Fibroblast of skin of scalp (primary cell): Measurements from ENCODE around the gene FRMPD4.
A peak's percentile ranks its signal among the peaks of the same experiment; 100 is the strongest.

Experiments
- DNase-seq: peaks from one replicate; pipeline ENCODE4 v3.0.0-alpha.2; 2013

FRMPD4 gene

DNA sequence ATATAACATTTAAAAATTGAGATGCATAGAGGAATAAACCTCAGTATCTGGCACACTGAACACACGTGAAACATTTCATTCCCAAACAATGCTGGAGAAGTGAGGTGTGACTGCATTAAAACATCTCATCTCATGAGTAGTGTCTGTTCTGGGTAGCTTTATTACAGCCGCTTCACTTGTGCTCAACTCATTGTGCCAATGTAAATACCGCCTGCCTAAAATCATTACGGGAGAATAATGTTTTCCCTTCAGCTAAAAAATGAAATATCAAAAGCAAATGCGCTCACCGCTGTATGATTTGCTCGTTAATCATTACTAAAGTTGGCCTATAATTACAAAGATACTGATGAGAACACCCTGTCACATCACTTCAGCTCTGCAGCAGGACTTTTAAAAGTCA is 542.8 kb downstream of the FRMPD4 start:
- DNase-seq, result no peak

DNA sequence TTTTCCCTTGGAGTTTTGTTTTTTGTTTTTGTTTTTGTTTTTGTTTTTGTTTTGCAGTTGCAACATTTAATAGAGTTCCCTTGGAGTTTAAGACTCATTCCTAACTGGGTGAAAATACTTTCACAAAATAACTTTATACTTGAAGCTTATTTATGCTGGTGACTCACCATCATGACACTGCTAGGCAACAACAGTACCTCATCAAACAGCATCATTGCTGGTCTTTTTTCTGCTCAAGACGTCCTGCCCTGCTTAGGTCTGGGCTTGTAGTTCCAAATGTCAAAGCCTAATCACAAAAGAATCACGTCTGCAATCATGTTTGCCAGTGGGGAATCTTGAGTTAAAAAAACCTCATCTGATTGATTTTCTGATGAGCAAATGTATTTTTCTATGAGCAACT is 547.3 kb downstream of the FRMPD4 start:
- DNase-seq, result no peak

DNA sequence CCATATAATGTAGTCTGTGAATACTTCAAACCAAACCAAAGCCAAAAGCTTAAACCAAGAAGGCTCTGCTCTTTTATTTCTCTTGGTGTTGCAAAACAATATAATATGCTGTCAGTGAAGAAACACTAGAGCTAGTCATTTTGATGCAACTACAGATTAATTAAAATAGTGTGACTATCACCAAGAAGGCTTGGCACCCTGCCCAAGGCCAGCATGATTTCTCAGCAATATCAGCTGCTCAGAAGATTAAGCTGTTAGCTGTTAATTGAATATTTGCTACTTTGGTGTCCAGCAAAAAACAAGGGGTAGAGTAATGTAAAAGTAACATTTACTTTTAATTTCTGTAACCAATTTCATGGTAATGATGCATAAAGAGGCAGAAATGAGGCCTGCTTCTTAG is 548.1 kb downstream of the FRMPD4 start:
- DNase-seq, result no peak

DNA sequence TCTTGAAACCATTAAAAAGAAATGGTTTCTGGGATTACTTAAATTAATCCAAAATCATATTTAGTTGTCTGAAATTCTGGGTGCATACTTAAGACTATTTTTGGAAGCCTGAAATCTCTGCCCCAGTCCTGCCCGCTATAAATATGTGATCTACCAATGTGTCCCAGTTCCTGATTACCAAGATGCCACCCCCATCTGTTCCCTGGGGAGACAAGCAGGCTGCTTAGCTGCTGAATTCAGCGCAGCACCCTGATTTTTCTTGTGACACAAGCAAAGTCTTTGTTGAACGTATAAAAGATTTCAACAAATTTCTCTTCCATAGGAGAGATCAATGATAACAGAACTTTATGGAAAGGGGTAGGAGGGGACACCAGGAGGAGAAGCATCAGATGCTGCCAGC is 552.4 kb downstream of the FRMPD4 start:
- no peak for DNase-seq

DNA sequence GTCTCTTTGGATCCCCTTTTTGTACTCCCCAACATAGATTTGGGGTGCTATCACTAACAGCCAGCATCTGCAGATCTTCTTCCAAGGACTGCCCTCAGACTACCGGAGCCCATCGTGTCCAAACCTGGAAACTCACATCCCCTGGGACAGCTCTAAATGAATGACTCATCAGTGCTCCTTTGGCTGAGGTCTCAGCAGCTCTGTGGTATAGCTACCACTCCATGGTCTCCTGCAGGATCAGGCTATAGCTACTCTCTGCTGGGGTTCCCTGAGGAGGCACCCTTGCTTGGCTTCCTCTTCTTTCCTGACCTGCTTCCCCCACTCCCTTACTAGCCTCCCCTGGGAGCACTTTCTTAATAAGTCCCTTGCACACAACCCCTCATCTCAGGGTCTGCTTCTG is 555.5 kb downstream of the FRMPD4 start:
- no peak for DNase-seq

DNA sequence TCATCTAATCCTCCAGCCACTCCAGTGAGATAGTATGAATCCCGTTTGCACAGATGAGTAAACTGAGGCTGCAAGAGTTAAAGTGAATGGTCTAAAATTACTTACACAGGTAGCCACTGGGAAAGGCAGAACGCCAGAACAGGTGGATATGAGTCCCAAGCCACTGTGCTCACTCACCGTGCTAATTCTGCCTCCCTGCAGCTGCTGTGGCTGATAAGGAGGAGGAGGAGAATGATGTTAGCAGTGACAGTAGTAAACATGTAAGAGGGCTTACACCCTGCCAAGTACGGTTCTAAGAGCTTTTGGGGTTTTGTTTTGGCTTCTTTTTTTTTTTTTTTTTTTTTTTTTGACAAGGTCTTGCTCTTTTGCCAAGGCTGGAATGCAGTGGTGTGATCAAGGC is 562.5 kb downstream of the FRMPD4 start:
- no peak for DNase-seq

DNA sequence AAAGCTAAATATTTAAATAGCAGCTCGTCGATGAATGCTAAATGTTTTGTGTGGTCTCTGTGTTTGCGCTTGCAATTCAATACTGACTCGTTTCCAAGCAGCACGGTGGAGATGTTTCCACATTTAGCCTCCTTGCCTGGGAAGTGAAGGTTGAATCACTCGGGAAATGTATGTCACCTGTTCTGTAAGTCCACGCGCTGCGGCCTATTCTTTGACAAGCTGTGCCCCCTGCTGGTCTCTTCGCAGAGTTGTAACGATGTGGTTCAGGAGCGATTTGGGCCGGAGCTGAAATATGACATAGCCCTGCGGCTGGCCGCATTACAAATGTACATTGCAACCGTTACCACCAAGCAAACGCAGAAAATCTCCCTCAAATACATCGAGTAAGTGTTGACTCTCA is 563.4 kb downstream of the FRMPD4 start:
- peak; percentile 47 for DNase-seq

DNA sequence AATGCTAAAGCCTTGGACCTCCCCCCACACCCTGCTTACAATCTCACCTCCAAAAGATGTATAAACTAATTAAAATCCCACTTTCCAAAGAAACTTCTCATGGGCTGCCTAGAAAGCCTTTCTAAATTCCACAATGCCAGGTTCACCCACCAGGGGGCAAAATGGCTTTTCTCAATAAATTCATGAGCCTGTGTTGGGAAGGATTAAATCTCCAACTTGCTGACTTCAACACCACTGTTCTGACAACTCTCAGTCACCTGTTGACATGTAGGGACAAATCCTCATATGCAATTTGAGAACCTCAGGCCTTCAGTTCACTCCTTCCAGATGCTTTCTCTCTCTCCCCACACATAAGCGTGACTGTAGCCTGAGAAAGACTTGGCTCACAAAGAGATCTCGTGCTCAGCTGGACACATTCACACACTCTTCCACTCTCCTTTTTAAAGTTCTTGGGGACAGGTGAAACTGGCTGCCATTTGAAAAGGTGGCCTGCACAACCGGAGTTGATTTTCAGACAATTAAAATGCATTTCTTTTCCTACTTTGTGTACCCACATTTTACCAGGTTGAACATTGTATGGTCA is 564.3 kb downstream of the FRMPD4 start:
- no peak for DNase-seq

DNA sequence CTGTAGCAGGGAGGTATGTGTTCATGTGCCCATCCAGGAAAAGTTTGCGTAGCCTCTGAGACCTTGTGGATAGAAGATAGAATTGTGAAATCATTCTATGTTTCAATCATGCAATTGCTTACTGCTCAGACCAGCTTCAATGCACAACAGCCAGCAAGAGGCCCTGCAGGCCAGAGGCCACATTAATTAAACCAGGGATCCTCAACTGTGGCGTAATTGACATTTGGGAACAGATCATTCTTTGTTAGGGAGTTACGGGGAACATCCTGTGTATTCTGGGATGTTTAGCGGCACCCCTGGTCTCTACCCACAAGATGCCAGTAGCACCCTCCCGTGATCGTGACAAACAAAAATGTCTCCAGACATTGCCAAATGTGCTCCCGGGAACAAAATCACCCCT is 566.4 kb downstream of the FRMPD4 start:
- DNase-seq, result no peak

DNA sequence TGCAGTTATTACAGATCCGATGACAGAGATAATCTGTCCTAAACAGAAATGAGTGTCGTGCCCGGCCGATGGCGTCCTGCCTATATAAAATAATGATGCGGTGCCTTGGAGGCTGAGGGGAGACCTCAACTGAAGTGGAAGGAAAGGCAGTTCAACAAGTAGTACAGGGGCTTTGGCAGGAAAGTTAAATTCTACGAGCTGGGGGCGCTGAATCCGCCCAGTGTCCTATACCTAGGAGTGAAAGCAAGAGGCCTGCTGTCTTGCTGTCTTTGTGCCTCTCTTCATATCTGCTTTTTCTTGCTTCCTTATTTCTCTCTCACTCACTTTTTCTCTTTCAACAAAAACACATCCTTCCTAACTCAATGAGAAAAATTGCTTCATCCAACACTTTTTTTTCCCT is 570.8 kb downstream of the FRMPD4 start:
- no peak for DNase-seq

DNA sequence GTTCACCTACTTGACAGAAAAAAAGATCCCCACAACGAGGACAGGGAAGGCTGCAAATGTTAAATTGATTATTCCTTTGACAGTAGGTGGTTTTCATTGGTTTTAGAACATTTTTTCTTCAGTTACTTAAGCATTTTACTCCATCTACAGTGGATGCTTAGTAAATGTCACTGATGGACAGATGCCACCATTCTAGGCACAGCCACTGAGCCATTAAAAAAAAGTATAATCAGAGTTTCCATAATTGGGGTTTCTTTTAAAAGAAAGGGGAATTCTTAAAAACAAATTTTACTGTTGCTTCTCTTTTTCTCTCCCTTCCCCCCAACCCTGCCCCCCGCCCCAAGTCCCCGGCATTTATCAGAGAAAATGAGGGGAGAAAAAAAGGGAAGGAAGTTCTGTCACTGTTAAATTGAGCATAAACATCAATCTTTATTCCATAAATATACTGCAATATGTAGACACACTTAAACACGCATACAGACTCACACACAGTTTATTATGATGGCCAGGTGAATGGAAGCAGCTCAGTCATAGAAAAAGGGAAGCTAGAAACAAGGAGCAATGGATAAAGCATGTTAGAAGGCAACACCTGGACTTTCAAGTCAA is 573.3 kb downstream of the FRMPD4 start:
- no peak for DNase-seq

DNA sequence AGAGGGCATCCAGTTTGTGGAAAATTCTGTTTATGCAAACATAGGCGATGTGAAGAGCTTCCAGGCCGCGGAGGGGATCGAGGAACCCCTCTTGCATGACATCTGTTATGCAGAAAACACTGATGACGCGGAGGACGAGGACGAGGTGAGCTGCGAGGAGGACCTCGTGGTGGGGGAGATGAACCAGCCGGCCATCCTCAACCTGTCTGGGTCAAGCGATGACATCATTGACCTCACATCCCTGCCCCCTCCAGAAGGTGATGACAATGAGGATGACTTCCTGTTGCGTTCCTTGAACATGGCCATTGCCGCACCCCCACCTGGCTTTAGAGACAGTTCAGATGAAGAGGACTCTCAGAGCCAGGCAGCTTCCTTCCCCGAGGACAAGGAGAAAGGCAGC is 578.3 kb downstream of the FRMPD4 start:
- no peak for DNase-seq

DNA sequence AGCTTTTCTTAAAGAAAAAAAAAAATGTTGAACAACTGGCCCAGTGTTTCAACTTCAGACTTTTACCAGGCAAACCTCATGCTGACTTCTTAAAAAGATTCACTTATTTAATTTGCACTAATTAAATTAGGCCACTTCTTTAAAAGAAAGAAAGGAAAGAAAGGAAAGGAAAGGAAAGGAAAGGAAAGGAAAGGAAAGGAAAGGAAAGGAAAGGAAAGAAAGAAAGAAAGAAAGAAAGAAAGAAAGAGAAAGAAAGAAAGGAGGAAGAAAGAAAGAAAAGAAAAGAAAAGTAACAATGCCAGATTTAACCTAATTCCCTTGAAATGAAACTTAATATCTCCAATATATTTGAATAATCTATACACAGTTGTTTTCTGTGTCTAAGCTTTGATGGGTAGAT is 581.6 kb downstream of the FRMPD4 start:
- no peak for DNase-seq

DNA sequence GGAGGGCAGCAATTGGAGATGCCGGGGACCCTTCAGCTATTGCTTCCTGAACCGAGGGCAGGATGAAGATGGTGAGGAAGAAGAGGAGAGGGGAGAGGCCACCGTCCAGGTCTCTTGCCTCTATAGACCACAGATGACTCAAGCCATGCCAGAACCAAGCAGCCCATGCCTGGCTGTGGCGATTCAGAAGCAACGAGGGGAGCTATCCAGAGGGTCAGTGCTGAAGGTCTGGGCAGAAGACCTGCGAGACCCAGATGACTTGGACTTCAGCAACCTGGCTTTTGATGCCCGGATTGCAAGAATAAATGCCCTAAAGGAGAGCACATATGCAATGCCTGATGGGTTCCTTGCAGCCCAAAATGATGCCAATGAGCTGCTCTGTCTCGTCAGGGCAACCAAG is 582.8 kb downstream of the FRMPD4 start:
- peak; percentile 2 for DNase-seq

DNA sequence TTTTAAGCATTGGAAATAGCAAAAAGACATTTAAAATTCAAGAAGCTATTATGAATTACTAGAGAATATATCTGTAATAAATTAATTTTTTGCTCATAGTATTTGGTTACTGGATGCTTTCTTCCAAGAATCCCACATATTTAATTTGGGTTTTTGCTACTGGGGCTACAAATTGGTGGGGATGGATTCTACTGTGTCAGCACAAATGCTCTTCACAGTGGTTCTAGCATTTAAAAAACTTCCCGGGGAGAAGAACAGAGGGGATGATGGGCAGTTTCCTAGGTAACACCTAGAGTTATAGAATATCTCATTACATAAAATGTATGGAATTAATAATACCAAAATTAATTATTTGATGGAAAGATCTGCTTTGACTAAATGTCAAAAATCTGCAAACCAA is 584.0 kb downstream of the FRMPD4 start:
- no peak for DNase-seq

DNA sequence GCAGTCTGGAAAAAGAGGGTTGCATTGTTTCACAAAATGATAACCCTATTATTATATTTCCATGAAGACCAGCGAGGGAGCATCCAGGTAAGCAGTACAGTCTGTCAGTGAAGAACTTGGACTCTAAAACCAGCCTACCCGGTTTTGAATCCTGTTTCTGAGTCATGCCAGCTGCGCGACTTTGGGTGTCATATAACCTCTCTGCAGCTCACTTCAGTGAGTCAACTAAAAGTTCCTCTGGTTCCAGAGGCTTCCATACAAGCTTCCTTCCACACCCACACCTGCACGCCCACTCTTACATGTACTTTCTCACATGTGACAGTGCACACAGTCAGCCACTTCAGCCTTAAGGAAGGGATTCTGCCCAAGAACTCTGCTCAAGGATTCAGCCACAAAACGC is 603.1 kb downstream of the FRMPD4 start:
- DNase-seq, result no peak

DNA sequence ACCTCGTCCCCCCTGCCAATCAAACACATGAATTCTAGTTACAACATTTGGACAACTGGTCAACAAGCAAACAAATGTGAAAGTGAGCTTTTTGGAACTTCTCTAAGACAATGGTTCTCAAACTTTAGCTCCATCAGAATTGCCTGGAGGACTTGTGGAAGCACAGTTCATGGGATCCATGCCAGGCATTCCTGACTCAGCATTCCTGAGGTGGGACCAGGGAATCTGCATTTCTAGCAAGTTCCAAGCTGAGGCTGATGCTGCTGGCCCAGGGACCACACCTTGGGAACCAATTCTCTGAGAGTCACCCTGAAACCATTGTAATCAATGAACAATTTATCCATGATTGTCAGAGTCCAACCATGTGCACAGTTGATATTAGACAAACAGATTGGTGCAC is 609.2 kb downstream of the FRMPD4 start:
- DNase-seq, result no peak

DNA sequence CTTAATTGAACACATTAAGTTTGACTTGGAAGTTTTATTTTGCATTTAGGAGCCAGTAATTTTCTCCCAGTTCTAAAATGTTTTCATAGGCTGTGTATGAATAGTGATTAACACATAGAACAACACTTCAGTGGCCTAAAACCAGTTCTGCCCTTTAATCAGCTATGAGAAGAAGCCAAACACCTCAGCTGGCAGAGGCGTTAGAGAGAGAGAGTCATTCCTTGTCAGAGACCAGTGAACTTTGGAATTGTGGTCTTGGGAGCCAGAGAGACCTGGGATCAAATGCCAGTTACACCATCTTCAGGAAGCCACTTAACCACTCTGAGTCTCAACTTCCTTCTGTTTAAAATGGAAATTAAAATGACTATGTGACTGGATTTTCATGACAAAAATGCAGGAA is 613.6 kb downstream of the FRMPD4 start:
- no peak for DNase-seq

DNA sequence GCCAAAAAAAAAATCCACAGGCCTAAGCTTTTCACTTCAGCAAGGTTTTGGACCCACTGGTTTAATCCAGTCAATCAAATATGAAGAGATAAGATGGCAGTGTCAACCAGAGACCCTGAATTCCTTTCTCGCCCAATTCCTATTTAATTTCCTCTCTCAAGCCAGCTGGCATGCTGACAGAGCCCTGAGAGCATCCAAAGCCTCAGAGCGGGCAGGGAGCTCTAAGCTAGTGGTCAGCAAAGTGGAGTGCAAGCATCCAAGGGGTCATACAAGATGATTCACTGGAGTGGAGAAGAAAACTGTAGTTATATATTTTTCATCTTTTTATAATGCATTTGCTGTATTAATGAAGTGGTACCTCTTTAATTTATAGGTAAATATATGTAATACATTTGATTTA is 615.1 kb downstream of the FRMPD4 start:
- DNase-seq, result no peak

DNA sequence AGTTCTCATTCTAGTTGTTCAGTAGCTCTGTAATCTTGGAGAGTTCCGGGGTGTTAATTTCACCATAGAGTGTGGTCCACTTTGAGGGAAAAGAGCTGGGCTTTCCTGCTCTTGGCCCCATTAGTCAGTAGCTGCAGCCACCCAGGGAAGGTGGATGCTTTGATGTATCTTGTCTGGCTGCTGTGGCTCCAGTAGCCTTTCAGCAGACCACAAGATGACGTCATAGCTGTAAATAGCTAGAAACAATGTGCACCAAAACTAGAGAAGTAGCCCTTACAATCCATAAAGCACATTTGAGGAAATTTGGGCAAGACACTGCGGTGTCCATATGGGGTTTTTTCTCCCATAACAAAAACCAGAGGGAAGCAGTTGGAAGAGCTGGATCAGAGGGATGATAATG is 620.0 kb downstream of the FRMPD4 start:
- no peak for DNase-seq

DNA sequence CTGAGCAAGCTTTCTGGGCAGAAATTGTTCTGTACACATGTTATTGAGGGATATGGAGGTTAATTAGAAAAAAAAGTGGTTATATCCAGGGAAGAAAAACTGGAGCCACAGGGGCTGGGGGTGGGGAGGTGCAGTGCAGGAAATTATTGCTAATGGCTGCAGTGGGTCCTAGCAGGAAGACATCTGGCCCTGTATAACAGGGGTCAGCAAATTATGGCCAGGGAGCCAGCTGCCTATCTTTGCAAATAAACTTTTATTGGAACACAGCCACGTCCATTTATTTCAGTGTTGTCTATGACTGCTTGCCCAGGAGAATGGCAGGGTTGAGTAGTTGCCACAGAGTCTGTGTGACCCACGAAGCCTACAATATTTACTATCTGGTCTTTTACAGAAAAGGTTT is 629.6 kb downstream of the FRMPD4 start:
- no peak for DNase-seq

DNA sequence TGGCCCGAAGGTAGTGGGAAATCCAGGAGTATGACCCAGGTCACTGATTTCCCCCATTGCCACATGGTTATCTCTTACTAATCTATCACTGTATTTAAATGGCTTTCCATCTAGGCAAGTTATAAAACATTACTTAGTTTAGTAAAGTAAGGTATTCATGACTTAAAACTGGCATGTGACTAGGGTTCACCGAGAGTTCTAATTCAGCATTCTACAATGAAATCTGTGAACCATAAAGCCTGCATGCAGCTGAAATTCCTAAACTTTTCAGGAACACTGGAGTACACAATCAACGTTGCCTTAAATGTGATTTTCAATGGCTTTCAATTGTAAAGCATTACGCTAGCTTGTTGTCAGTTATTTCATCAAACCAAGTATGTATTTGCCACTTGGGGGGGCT is 630.2 kb downstream of the FRMPD4 start:
- DNase-seq, result no peak

DNA sequence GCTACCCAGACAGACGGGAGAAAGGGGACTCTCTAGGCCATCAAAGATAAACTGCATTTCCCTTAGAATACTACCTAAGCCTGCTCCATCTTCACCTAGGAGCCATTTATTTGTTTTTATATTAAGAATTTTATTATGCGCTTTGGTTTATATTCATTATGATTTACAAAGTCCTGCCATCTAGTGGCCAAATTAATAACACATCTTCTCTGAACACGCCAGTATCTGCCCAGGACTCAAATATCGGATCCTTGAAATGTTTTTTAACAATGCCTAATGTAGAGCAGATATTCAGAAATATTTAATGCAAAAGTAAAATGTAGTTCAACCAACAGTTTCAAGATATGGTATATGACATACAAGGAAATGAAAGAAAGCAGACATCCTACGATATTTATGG is 632.2 kb downstream of the FRMPD4 start:
- peak; percentile 15 for DNase-seq

DNA sequence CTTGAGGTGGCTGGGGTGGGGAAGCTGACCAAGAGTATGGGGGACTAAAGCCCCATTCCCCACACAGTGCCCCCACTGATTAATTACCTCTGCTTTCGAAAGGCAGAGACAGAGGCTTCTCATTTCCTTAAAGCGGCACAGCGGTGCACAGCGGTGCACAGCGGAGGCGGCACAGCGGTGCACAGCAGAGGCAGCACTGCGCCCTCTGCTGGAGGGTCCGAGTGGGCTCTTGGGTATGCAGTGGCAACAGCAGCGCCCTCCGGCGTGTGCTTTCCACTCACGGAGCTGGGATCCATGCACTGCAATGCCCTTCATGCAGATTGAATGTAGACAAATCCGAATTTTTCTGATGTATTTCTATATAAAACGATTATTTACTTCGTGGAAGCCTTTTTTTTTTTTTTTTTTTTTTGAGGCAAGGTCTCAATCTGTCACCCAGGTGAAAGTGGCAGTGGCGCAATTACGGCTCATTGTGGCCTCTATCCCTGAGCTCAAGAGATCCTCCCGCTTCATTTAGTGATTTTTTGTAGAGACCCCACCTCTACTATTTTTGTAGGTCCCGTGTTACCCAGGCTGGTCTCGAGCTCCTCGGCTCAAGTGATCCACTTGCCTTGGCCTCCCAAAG is 633.3 kb downstream of the FRMPD4 start:
- peak; percentile 46 for DNase-seq
